ENCODE data around the gene TMBIM4.

- TF ChIP-seq POLR2A (IDR thresholded peaks at IDR 0.05; ENCODE audit: low read depth, low read length) (no peak), POLR2AphosphoS5 (IDR thresholded peaks at IDR 0.05; ENCODE audit: low read depth, low read length) (no peak), TAF1 (IDR thresholded peaks at IDR 0.05; ENCODE audit: low read depth, low read length) (no peak), SPI1 (IDR thresholded peaks at IDR 0.05; ENCODE audit: low read depth, low read length) (no peak)
Observed at GRCh38 chr12:66143868-66144267, 25.9 kb downstream of the TMBIM4 start.
